Smooth muscle cell (in vitro differentiated cells): ENCODE results near the gene TMEM141. TPM values are rescaled to one million over a fixed set of nuclear protein-coding genes. Genes with fewer than 3 reads are reported as not detected.

Experiments used
- DNase-seq: peaks from one replicate; lab custom pipeline; 2025; ENCODE audit not compliant: unreplicated experiment; lab: John Stamatoyannopoulos, UW
- H2AFZ ChIP-seq: fragments of 200-600 bp; sonication (generic); 2 replicates; pipeline ENCODE4 v1.6.0; 2016; ENCODE audit warnings: antibody characterized with exemption, low read depth, mild to moderate bottlenecking
- H3F3A ChIP-seq: fragments of 200-600 bp; sonication (generic); 2 replicates; pipeline ENCODE4 v1.6.0; 2017; ENCODE audit warnings: antibody characterized with exemption, low read depth
- H3K27ac ChIP-seq: fragments of 200-600 bp; sonication (generic); 2 replicates; pipeline ENCODE4 v1.5.1; 2016; ENCODE audit warnings: low read depth, mild to moderate bottlenecking
- H3K27me3 ChIP-seq: fragments of 200-600 bp; sonication (generic); 2 replicates; pipeline ENCODE4 v1.6.1; 2016; ENCODE audit warnings: low read depth, mild to moderate bottlenecking
- H3K36me3 ChIP-seq: fragments of 200-600 bp; sonication (generic); 2 replicates; pipeline ENCODE4 v1.5.1; 2016; ENCODE audit warnings: low read depth
- H3K4me1 ChIP-seq: fragments of 200-600 bp; sonication (generic); 2 replicates; pipeline ENCODE4 v1.5.1; 2016; ENCODE audit warnings: low read depth
- H3K4me2 ChIP-seq: fragments of 200-600 bp; sonication (generic); 2 replicates; pipeline ENCODE4 v1.6.0; 2016; ENCODE audit warnings: mild to moderate bottlenecking
- H3K4me3 ChIP-seq: fragments of 200-600 bp; sonication (generic); 2 replicates; pipeline ENCODE4 v1.5.1; 2016; ENCODE audit warnings: mild to moderate bottlenecking
- H3K79me2 ChIP-seq: fragments of 200-600 bp; sonication (generic); 2 replicates; pipeline ENCODE4 v1.6.0; 2016; ENCODE audit warnings: low read depth, mild to moderate bottlenecking
- H3K9ac ChIP-seq: fragments of 200-600 bp; sonication (generic); 2 replicates; pipeline ENCODE4 v1.6.0; 2016; ENCODE audit warnings: low read depth
- H3K9me3 ChIP-seq: fragments of 200-600 bp; sonication (generic); replicated peaks from 2 replicates; pipeline ENCODE4 v1.5.1; 2016; ENCODE audit warnings: low read depth
- H4K20me1 ChIP-seq: fragments of 200-600 bp; sonication (generic); 2 replicates; pipeline ENCODE4 v1.6.0; 2016; ENCODE audit warnings: low read depth
- WGBS: methylation state at CpG from one replicate; pipeline ENCODE4 v1.1.7; 2016; ENCODE audit warnings: low lambda C conversion rate; 5-methylcytosine and 5-hydroxymethylcytosine counted together
- polyA plus RNA-seq: library from polyadenylated mRNA; unstranded; fragments of >200 nt; fragmentation: Nextera tagmentation; extraction: Ambion mirVana; gene quantifications from 2 replicates; pipeline ENCODE4 v1.2.1, GENCODE V29; 2016
- total RNA-seq: library from RNA; depleted of rRNA; stranded (reverse); fragments of >200 nt; gene quantifications from 2 replicates; pipeline ENCODE4 v1.2.3, GENCODE V29; 2014
- TF ChIP-seq, protein P1 (sequence below): fragments of 200-600 bp; sonication (generic); IDR thresholded peaks from 2 replicates; pipeline ENCODE4 v1.5.1; 2017; ENCODE audit warnings: borderline replicate concordance, mild to moderate bottlenecking, antibody characterized with exemption; ENCODE audit not compliant: insufficient read depth, poor library complexity, severe bottlenecking

The TMEM141 gene
- total and polyA plus RNA-seq, 2 experiments from 2014 or later: 75.4 to 112 TPM

DNA sequence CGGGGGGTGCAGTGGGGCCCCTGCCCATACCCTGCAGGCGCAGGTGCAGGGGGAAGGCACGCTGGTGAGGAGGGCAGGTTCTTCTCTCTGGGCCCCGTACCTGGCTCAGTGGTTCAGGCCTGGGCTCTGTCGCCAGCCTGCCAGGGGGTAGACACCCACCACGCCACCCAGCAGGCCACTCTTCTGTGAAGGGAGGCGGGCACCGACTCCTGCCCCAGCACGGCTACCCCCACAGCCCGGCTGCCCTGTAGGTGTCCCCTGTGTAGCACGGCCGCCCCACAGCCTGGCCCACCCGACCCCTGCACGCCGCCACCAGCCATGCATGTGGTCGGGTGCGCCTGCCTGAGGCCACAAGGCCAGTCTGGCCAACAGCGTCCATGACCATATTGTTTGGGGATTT lies 44.5 kb upstream of the TMEM141 start:
- Histone ChIP-seq H4K20me1 (no peaks in the 10 kb centered on the region), H3K4me1 (no peaks in the 10 kb centered on the region), H3F3A (no peaks in the 10 kb centered on the region), H3K9ac (no peak overlapping the region), H3K4me3 (no peak overlapping the region), H3K9me3 (no peaks in the 10 kb centered on the region), H3K36me3 (no peaks in the 10 kb centered on the region), H3K79me2 (no peaks in the 10 kb centered on the region), H3K27me3 (no peaks in the 10 kb centered on the region), H3K27ac (no peak overlapping the region), H3K4me2 (no peak overlapping the region), H2AFZ (no peak overlapping the region)
- TF ChIP-seq, protein P1, sequence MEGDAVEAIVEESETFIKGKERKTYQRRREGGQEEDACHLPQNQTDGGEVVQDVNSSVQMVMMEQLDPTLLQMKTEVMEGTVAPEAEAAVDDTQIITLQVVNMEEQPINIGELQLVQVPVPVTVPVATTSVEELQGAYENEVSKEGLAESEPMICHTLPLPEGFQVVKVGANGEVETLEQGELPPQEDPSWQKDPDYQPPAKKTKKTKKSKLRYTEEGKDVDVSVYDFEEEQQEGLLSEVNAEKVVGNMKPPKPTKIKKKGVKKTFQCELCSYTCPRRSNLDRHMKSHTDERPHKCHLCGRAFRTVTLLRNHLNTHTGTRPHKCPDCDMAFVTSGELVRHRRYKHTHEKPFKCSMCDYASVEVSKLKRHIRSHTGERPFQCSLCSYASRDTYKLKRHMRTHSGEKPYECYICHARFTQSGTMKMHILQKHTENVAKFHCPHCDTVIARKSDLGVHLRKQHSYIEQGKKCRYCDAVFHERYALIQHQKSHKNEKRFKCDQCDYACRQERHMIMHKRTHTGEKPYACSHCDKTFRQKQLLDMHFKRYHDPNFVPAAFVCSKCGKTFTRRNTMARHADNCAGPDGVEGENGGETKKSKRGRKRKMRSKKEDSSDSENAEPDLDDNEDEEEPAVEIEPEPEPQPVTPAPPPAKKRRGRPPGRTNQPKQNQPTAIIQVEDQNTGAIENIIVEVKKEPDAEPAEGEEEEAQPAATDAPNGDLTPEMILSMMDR: no peak
- WGBS: 94% methylated on average over 16 of the region's 18 CpGs
- no peak for DNase-seq

GRCh38 chr9:136747161-136748060 lies 43.7 kb upstream of the TMEM141 start:
- H3K9me3 ChIP-seq: no peaks in the 10 kb centered on the region
- H2AFZ ChIP-seq: no peak overlapping the region
- no peak overlapping the region for H3K4me2 ChIP-seq
- no peak overlapping the region for H3K27ac ChIP-seq
- no peaks in the 10 kb centered on the region for H3K36me3 ChIP-seq
- WGBS: 91% methylated on average over 21 of the region's 22 CpGs
- H4K20me1 ChIP-seq: no peaks in the 10 kb centered on the region
- TF ChIP-seq, protein P1: no peak
- H3F3A ChIP-seq: no peaks in the 10 kb centered on the region
- H3K27me3 ChIP-seq: no peaks in the 10 kb centered on the region
- no peaks in the 10 kb centered on the region for H3K79me2 ChIP-seq
- no peak for DNase-seq
- H3K9ac ChIP-seq: no peak overlapping the region
- H3K4me1 ChIP-seq: no peaks in the 10 kb centered on the region
- no peak overlapping the region for H3K4me3 ChIP-seq

DNA sequence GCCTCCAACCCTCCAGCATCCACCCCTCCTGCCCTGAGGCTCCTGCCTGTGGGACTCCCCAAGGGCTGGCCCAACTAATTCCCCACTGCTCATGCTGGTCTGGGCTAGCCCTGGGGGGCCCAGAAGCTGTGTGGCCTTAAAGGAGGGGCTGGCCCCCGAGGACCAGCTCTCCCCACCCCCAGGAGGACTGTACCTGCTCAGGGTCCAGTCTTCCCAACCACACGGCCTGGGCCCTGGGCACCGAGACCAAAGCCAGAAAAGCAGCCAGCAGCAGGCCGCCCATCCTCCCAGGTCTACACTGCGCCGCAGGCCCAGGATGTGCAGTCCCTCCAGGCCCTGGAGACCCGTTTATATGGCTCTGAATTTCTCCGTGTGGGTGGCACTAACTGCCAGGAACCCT lies 42.9 kb upstream of the TMEM141 start, which contains the start of gene LCN6:
TSS of gene LCN6 (minus strand) at position 325 of the 400 bp plus-strand sequence. CDS start at position 283, 42 bp downstream.
- WGBS: 79% methylated on average over 8 of the region's 8 CpGs

More for the DNA sequence above, 42.9 kb upstream of the TMEM141 start, which contains the start of gene LCN6:
- Histone ChIP-seq H3K27ac (no peak within 1 kb of the TSS), H3F3A (no peaks in the 10 kb centered on the region), H3K9ac (no peak within 1 kb of the TSS), H3K36me3 (no peaks in the 10 kb centered on the region), H4K20me1 (no peaks in the 10 kb centered on the region), H3K4me1 (no peaks in the 10 kb centered on the region), H3K27me3 (no peaks in the 10 kb centered on the region), H3K9me3 (no peaks in the 10 kb centered on the region), H3K79me2 (no peaks in the 10 kb centered on the region), H3K4me2 (no peak within 1 kb of the TSS), H3K4me3 (no peak within 1 kb of the TSS), H2AFZ (no peak within 1 kb of the TSS)
- no peak for DNase-seq
- TF ChIP-seq, protein P1: no peak
